ENCODE measurements around the gene SLC25A18.

- no peak for TF ChIP-seq STAT6 (CRISPR knock-in tag; conservative IDR thresholded peaks at IDR 0.05; ENCODE audit: low read depth)
- no peak for TF ChIP-seq CTCF (IDR thresholded peaks at IDR 0.05)
- TF ChIP-seq NR3C1 (CRISPR knock-in tag; conservative IDR thresholded peaks at IDR 0.05; ENCODE audit: low read depth): no peak
- TF ChIP-seq SP1 (CRISPR knock-in tag; conservative IDR thresholded peaks at IDR 0.05): no peak
- no peak for TF ChIP-seq USF1 (CRISPR knock-in tag; IDR thresholded peaks at IDR 0.05)
- TF ChIP-seq E2F5 (CRISPR knock-in tag; IDR thresholded peaks at IDR 0.05): no peak
- TF ChIP-seq E2F1 (CRISPR knock-in tag; IDR thresholded peaks at IDR 0.05): no peak
- no peak for TF ChIP-seq ZNF512 (CRISPR knock-in tag; IDR thresholded peaks at IDR 0.05; ENCODE audit: borderline replicate concordance)
- no peak for TF ChIP-seq TCF7 (CRISPR knock-in tag; IDR thresholded peaks at IDR 0.05; ENCODE audit: low read depth)
- TF ChIP-seq IRF2 (CRISPR knock-in tag; IDR thresholded peaks at IDR 0.05; ENCODE audit: borderline replicate concordance, low read depth): no peak
- no peak for TF ChIP-seq GABPB1 (CRISPR knock-in tag; IDR thresholded peaks at IDR 0.05)
These were observed 39.4 kb upstream of the SLC25A18 start for GRCh38 chr22:17523925-17524324.
